Heart right ventricle (tissue), 16 donors: ENCODE measurements around the gene HK3. TPM values are rescaled to one million over a fixed set of nuclear protein-coding genes. Genes with fewer than 3 reads are reported as not detected.

ENCODE experiments used
- ATAC-seq, 8 donors: fragments of 200-7000 bp; cut with Tn5 transposase; one replicate each; pipeline ENCODE4 v1.9.1; 2020; ENCODE audit warnings: mild to moderate bottlenecking in 8 of 8, moderate library complexity in 8 of 8, moderate number of reproducible peaks in 1 of 8
- DNase-seq, 2 donors: peaks; one replicate each; pipeline ENCODE4 v3.0.0-alpha.2; 2020
- H3K27ac ChIP-seq, 10 donors: fragments of 200-600 bp; sonication (generic) in 2 of 10; one replicate each; pipeline versions ENCODE4 v1.5.0 to v1.8.0; 2020 to 2022; ENCODE audit warnings: mild to moderate bottlenecking in 3 of 10
- H3K27me3 ChIP-seq, 7 donors: fragments of 200-600 bp; one replicate each; pipeline ENCODE4 v1.8.0; 2021 to 2022; ENCODE audit warnings: mild to moderate bottlenecking in 2 of 7
- H3K36me3 ChIP-seq, 9 donors: fragments of 200-600 bp; sonication (generic) in 1 of 9; one replicate each; pipeline versions ENCODE4 v1.5.0 to v1.8.0; 2020 to 2022; ENCODE audit warnings: mild to moderate bottlenecking in 2 of 9
- H3K4me1 ChIP-seq, 9 donors: fragments of 200-600 bp; sonication (generic) in 1 of 9; one replicate each; pipeline versions ENCODE4 v1.5.0 to v1.8.0; 2020 to 2022; ENCODE audit warnings: mild to moderate bottlenecking in 4 of 9
- H3K4me3 ChIP-seq, 10 donors: fragments of 200-600 bp; sonication (generic) in 2 of 10; one replicate each; pipeline versions ENCODE4 v1.5.0 to v1.8.0; 2020 to 2022; ENCODE audit warnings: mild to moderate bottlenecking in 7 of 10, moderate library complexity in 2 of 10
- H3K9me3 ChIP-seq, 11 donors: fragments of 200-600 bp in 10 of 11; sonication (generic) in 2 of 11; one replicate each; pipeline versions ENCODE4 v1.5.0 to v1.8.0; 2013 to 2022; ENCODE audit warnings: mild to moderate bottlenecking in 2 of 11, control low read depth in 1 of 11, moderate library complexity in 1 of 11
- CTCF ChIP-seq, 9 donors: fragments of 200-600 bp; sonication (generic) in 2 of 9; IDR thresholded peaks; one replicate each; pipeline versions ENCODE4 v1.5.0 to v1.8.0; 2021 to 2022; ENCODE audit warnings: antibody characterized with exemption in 9 of 9, mild to moderate bottlenecking in 5 of 9, moderate library complexity in 1 of 9
- WGBS, 2 donors: extraction: QIAGEN DNeasy Blood & Tissue Kit; methylation state at CpG; one replicate each; pipeline ENCODE4 v1.1.7; 2013; ENCODE audit warnings: inconsistent platforms in 1 of 2; 5-methylcytosine and 5-hydroxymethylcytosine counted together
- intact Hi-C, 10 donors: fragments of 100-400 bp; cut with DNase I; formaldehyde crosslinking; loops; one replicate each; pipeline versions ENCODE4 v1.11.1 to v1.14.2; 2022
- polyA plus RNA-seq, 2 donors: library from polyadenylated mRNA; stranded (reverse); fragments of 200-250 nt; gene quantifications; one replicate each; pipeline ENCODE4 v1.2.3, GENCODE V29; 2013
- total RNA-seq, 10 donors: library from RNA; stranded (reverse); fragmentation: NEBNext Ultra II Directional in 3 of 10; extraction: Animal tissue kit (Norgen Biotek cat#: 25700) in 3 of 10; gene quantifications; one replicate each; pipeline versions ENCODE4 v1.2.1 to v1.2.4, GENCODE V29; 2021 to 2023
- donor health status: Arrhythmogenic right ventricular cardiomyopathy.
- donor health status: ischemic (EF 13 %, LVEDD 7.1; RV severe dilation, severe dysfunction).
- donor health status: healthy with polysubstance abuse.
- donor health status: DM: no; HTN: yes; CAD: no.
- donor health status: DM: no; HTN: no; CAD: no.
- donor health status: ischemic (EF 25% LVEDD 6.9; RV normal size, moderate dysfunction).
- donor health status: ischemic (EF 25% LVEDD 5.7; RV mildly dilated, moderate dysfunction).
- donor health status: healthy.
- donor health status: DM: yes; HTN: yes; CAD: no.
- donor health status: Ischemic cardiomyopathy.
- donor health status: ischemic (EF 35%, LVEDD 5.7; RV mildly dilated, moderate dysfunction).
- donor health status: nonischemic (EF 11% LVEDD 7.7; RV severe dilation, severe dysfunction).
- donor health status: DM: yes; HTN: yes; CAD: no.
- donor health status: PGD.
- donor health status: ischemic (EF 29% LVEDD 5.4; RV normal size, mild dysfunction).
- donor health status: nonischemic (EF 23%, LVEDD 6.1; RV moderate dilation, normal function).

HK3 gene
- total and polyA plus RNA-seq, 12 donors: 0.68 to 18.7 (median 4.2) TPM

GRCh38 chr5:176934309-176934930 is 35.3 kb upstream of the HK3 start:
- DNase-seq: no peak
- 89 to 93% methylated on average over 7 of the region's 7 CpGs for WGBS, 2 donors
- Histone ChIP-seq H3K9me3 (no peaks in the 10 kb centered on the region), H3K4me1 (peaks cover 0 to 12% (median 8%) of the 10 kb centered on the region in 9 donors), H3K27ac (no peak overlapping the region), H3K36me3 (peaks cover 0 to 88% (median 25%) of the 10 kb centered on the region in 9 donors), H3K27me3 (no peaks in the 10 kb centered on the region), H3K4me3 (no peak overlapping the region)
- intact Hi-C loops: no loop called here
- no peak for TF ChIP-seq CTCF (IDR thresholded peaks at IDR 0.05)
- no peak for ATAC-seq

- WGBS, 2 donors: 91 to 95% methylated on average over 1 of the region's 1 CpG
- peaks cover 0 to 75% (median 25%) of the 10 kb centered on the region in 9 donors for H3K36me3 ChIP-seq
- no peak for ATAC-seq
These were observed 30.5 kb upstream of the HK3 start for GRCh38 chr5:176929654-176930053.

GRCh38 chr5:176927562-176927961 is 28.4 kb upstream of the HK3 start:
- H3K4me3 ChIP-seq: no peak overlapping the region
- TF ChIP-seq CTCF (IDR thresholded peaks at IDR 0.05): no peak
- WGBS, 2 donors: 94 to 99% methylated on average over 3 of the region's 3 CpGs
- no peaks in the 10 kb centered on the region for H3K9me3 ChIP-seq
- H3K27ac ChIP-seq: no peak overlapping the region
- intact Hi-C loops: no loop called here
- H3K4me1 ChIP-seq: no peaks in the 10 kb centered on the region
- no peaks in the 10 kb centered on the region for H3K27me3 ChIP-seq
- no peak for DNase-seq
- peaks cover 0 to 61% (median 25%) of the 10 kb centered on the region in 9 donors for H3K36me3 ChIP-seq
- no peak for ATAC-seq

More at GRCh38 chr5:176929654-176930053, 30.5 kb upstream of the HK3 start:
- Histone ChIP-seq H3K4me3 (no peak overlapping the region), H3K27ac (no peak overlapping the region), H3K27me3 (no peaks in the 10 kb centered on the region), H3K4me1 (no peaks in the 10 kb centered on the region), H3K9me3 (no peaks in the 10 kb centered on the region)
- no peak for TF ChIP-seq CTCF (IDR thresholded peaks at IDR 0.05)
- intact Hi-C loops: no loop called here
- no peak for DNase-seq

- no peak for DNase-seq
- H3K27me3 ChIP-seq: no peaks in the 10 kb centered on the region
- H3K4me3 ChIP-seq: no peak overlapping the region
- ATAC-seq: no peak
- 90 to 93% methylated on average over 2 of the region's 2 CpGs for WGBS, 2 donors
- H3K36me3 ChIP-seq: peaks cover 0 to 40% (median 0%) of the 10 kb centered on the region in 9 donors
- no peak overlapping the region for H3K27ac ChIP-seq
- no peak for TF ChIP-seq CTCF (IDR thresholded peaks at IDR 0.05)
- H3K4me1 ChIP-seq: no peaks in the 10 kb centered on the region
- H3K9me3 ChIP-seq: no peaks in the 10 kb centered on the region
- intact Hi-C loops: no loop called here
These were observed 23.7 kb upstream of the HK3 start for GRCh38 chr5:176922817-176923216.
